HG03354 (cell line): ENCODE measurements around the gene ROR1.
A peak's percentile ranks its signal among the peaks of the same experiment; 100 is the strongest.
"Not testable (repeated sequence)": the region's sequence is repeated elsewhere in the genome, so short reads cannot be mapped to it uniquely, and the experiment has no call there.

Experiments used
- ATAC-seq: cut with Tn5 transposase; IDR thresholded peaks from one replicate; pipeline ENCODE4 v1.9.1; 2021; ENCODE audit warnings: mild to moderate bottlenecking; ENCODE audit not compliant: unreplicated experiment, poor library complexity, severe bottlenecking

ROR1 gene

GRCh38 chr1:63757334-63757733 is 16.5 kb upstream of the ROR1 start:
- ATAC-seq, result no peak

GRCh38 chr1:63758791-63759190 is 15.0 kb upstream of the ROR1 start:
- no peak for ATAC-seq

GRCh38 chr1:63759778-63760177 is 14.0 kb upstream of the ROR1 start:
- ATAC-seq, result no peak

- ATAC-seq, result no peak
Observed at GRCh38 chr1:63770381-63770780, 3.4 kb upstream of the ROR1 start.

GRCh38 chr1:63772201-63772600 is 1.6 kb upstream of the ROR1 start:
- no peak for ATAC-seq

- no peak for ATAC-seq
Observed at GRCh38 chr1:63772876-63773275, 941 bp upstream of the ROR1 start.

GRCh38 chr1:63773496-63773814 is 362 bp upstream of the ROR1 start:
- ATAC-seq, result peak; percentile 21

GRCh38 chr1:63774617-63775417 is 1.0 kb downstream of the ROR1 start:
- ATAC-seq, result peak; percentile 17

GRCh38 chr1:63775418-63776127 is 1.8 kb downstream of the ROR1 start:
- ATAC-seq, result no peak

- no peak for ATAC-seq
Observed at GRCh38 chr1:63777286-63777685, 3.5 kb downstream of the ROR1 start.

GRCh38 chr1:63777965-63778880 is 4.4 kb downstream of the ROR1 start:
- ATAC-seq, result no peak

- ATAC-seq, result no peak
Observed at GRCh38 chr1:63779338-63780211, 5.8 kb downstream of the ROR1 start.

GRCh38 chr1:63780565-63780964 is 6.7 kb downstream of the ROR1 start:
- no peak for ATAC-seq

- no peak for ATAC-seq
Observed at GRCh38 chr1:63782982-63783381, 9.2 kb downstream of the ROR1 start.

GRCh38 chr1:63784083-63784482 is 10.3 kb downstream of the ROR1 start:
- ATAC-seq, result no peak

GRCh38 chr1:63784489-63785390 is 10.9 kb downstream of the ROR1 start:
- no peak for ATAC-seq

GRCh38 chr1:63787270-63787669 is 13.5 kb downstream of the ROR1 start:
- not testable (repeated sequence) for ATAC-seq

- ATAC-seq, result no peak
Observed at GRCh38 chr1:63787875-63788274, 14.1 kb downstream of the ROR1 start.
